ENCODE results near the gene C20orf141.

DNA sequence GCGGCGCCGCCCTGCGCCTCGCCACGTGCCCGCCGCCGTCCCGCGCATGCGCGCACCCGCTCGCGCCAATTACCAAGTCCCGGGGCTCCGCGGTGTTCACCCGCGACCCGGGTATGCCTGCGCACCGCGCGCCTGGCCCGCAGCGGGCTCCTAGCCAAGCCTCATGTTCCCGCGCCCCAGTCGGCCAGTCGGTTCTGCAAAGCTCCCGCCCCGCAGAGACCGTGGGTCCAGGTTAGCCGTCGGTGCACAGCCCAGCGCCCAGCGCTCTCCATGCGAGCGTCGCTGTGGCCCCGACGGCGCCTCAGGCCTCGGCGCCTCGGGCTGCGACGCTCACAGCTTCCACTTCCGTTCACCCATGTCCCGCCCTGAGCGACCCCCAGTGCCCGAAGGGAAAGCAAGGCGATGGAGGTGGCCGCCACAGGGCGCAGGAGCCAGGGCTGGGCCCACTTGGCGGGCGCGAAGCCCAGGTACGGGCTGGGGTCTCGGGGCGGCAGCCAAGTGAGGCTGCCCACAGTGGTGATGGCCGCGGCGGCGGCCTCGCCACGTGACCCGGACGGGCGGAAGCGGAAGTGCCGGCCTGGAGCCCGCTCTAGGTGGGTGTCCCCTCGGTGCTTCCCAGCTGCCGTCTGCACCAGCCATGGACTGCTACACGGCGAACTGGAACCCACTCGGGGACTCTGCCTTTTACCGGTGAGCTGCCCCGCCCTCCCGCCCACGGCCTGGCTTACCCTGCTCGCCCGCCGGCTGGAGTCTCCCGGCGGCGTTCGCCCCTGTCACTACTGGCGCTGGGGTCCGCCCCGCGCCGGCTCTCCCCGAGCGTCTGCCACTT, 25.6 kb downstream of the C20orf141 start, which contains the start of the genes PCED1A and VPS16:
- TF ChIP-seq, protein P1, sequence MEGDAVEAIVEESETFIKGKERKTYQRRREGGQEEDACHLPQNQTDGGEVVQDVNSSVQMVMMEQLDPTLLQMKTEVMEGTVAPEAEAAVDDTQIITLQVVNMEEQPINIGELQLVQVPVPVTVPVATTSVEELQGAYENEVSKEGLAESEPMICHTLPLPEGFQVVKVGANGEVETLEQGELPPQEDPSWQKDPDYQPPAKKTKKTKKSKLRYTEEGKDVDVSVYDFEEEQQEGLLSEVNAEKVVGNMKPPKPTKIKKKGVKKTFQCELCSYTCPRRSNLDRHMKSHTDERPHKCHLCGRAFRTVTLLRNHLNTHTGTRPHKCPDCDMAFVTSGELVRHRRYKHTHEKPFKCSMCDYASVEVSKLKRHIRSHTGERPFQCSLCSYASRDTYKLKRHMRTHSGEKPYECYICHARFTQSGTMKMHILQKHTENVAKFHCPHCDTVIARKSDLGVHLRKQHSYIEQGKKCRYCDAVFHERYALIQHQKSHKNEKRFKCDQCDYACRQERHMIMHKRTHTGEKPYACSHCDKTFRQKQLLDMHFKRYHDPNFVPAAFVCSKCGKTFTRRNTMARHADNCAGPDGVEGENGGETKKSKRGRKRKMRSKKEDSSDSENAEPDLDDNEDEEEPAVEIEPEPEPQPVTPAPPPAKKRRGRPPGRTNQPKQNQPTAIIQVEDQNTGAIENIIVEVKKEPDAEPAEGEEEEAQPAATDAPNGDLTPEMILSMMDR (conservative IDR thresholded peaks at IDR 0.05; ENCODE audit: low read length): no peak
- TF ChIP-seq EZH2phosphoT487 (IDR thresholded peaks at IDR 0.05; ENCODE audit: borderline replicate concordance): no peak
